Effector CD8-positive, alpha-beta T cell (primary cell): Measurements from ENCODE around the gene NOTCH2.
A peak's percentile ranks its signal among the peaks of the same experiment; 100 is the strongest.

Source experiments
- DNase-seq: peaks from one replicate; lab custom pipeline; 2025; lab: John Stamatoyannopoulos, UW

The NOTCH2 gene

DNA sequence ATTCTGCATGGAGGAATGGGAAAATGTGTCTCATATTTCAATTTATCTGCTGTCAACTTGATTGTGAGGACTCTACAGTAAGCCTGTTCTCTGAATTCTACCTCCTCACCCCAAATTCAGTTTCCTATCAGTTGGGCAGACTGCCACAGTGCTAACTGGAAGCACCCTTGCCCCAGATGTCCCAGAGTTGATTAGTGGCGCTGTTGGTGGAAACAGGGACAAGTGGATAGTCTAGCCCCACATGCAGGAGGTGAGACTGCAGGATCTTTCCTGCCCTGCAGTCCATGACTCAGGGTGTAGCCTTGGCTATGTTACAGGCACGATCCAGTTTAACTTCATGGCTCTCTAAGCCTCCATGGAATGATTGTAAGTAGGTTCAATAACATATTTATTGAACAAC is 195.3 kb downstream of the NOTCH2 start:
- DNase-seq = no peak

DNA sequence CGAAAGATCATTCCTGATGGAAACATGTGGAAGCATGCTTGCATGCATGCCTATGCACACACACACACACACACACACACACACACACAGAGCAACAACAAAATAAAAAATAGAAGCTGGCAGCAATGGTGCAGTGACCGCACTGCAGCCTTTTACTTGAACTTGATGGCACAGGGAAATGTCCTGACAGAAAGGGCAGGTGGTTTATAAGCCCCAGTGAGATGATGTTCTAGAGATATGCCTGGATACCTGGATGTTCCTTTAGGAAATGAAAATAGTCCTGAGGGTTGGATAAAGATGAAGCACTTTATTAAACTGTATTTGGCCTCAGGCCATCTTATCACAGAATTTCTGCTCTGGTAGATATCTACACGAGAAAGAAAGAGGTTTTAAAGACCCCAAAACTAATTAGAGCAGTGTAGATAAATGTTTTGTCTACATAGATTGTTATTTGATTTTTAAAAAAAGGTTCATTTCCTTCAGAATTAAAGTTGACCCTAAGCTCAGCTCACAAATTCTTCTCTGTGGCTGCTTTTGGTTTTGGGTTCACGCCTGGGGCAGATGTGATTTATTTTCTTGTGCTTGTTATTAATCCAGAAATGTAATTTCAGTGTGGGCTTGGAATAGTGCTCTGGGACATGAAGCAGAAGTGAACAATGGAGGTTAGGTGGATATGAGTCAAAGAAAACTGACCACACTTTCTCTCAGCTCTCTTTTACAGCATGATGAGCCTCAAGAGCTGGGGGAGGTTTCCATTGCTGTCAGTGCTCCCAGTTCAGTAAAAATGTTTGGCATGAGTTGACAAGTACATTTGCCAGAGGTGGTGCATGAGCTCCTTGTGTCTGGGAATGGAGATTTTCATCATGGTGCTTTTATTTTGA is 196.1 kb downstream of the NOTCH2 start:
- no peak for DNase-seq

DNA sequence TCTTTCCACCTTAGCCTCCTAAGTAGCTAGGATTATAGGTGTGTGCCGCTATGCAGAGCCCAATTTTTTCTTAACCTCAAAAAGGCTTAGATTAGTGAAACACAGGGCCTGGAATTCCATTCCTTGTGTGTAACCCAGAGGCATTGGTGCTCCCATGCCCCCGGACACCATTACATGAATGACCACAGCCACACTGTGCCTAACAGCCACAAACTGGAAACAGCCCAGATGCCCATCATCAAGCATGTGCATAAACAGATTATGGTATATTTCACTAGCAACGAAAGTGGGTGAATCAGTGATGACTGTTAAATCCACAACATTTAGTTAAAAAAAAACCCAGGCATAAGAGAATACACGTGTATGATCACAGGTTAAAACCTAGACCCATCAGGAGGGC is 197.6 kb downstream of the NOTCH2 start:
- DNase-seq = no peak

DNA sequence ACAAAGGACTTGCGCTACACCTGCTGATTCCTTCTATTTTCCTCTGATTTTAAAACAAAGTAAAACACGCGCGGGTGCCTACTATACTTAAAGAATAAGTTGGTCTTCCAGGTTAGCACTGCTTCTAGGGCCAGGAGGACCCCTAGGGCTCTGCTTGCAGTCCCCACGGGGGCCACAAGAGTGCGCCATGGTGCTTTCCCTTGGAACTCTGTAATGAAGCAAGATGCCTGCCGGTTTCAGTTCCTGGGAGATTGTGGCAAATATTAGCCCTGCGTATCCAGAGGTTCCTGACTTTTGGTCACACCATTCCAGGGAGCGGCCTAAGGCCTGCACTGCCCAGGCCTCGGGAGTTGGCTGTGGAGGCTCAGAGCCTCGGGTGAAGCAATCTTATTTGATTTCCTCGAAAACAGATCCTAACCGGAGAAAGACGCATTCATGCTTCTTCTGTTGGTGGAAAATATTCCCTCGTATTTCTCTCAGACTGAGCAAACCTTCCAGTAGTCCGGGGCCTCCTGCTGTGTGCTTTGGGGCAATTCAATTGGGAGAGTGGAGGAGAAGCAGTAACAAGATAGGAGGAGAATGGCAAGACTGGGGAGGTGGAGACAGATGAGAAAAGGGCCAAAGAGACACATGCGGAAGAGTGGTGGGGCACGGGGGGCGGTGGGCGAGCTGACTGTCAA is 198.4 kb downstream of the NOTCH2 start:
- DNase-seq = peak; percentile 51

DNA sequence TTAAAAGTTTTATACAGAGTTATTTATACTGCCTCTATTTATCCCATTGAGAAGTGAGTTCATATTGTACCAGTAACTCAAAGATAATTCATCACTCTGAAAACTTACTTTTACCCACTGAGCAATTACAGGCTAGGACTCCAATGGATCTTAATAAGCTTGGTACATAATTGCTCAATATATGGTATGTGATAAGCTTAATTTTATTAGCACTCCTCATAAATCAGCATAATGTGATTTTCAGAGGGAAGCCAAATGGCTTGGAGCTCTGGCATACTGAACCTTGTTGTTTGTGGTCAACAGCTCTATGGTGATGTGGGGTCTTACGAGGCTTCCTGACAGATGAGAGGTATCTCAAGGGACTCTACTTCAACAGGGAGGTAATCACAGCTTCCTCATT is 199.5 kb downstream of the NOTCH2 start:
- DNase-seq = no peak

DNA sequence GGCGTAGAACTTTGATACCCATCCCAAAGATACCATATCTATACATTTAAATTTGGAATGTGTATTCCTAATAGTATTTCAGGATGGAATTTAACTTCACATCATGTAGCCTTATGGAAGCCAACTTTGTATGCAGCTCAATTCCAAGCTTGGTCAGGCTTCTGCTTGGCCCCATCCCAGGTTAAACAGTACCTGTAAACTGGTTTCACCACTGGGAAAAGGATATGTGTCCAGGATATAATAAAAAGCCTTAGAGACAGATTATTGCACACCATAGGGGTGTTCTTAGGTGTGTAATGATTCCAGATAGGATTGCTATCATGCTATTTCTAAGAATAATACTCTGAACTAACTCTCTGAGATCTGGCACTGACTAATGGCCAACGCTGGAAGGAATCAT is 201.3 kb downstream of the NOTCH2 start:
- DNase-seq = no peak

DNA sequence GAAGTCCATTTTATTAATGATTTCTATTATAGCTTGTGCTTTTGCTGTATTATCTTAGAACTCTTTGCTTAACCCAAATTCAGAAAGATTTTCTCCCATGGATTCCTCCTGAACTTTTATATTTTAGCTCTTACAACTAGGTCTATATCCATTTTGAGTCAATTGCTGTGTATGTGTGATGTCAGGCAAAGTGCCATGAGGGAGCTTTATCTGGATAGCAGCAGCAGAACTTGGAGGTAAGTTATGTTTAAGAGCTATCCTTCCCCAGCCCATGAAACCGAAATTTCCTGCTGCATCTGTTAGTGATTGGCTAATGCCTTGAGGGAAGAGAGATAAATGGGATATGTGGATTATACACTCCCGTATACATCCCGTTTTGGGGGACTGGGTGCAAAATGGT is 203.0 kb downstream of the NOTCH2 start:
- no peak for DNase-seq

DNA sequence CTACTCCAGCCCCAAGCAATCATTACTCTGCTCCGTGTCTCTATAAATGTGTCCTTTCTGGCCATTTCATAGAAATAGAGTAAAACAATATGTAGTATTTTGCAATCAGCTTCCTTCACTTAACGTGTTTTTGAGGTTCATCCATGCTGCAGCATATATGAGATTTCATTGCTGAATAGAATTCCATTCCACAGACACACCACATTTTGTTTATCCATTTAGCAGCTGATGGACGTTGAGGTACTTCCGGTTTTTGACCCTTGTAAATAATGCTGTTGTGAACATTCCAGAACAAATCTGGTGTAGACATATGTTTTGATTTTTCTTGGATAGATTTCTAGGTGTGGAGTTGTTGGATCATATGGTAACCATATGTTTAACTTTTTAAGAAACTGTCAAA is 203.8 kb downstream of the NOTCH2 start:
- DNase-seq = no peak

DNA sequence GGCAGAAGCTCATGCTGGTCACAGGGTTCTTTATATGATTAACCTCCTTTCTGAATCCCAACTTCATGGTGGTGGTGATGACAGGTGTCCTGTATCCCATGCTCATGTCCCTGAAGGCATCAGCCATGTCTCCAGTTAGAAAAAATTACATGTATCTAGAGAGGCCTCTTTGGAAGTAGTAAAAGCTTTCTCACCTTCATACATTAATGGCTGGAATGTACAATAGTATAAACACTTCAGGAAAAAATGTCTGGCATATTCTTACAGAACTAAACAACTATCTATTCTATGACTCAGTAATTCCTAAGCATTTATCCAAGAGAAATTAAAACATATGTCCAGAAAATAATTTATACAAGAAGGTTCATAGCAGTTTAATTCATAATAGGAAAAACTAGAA is 207.2 kb downstream of the NOTCH2 start:
- DNase-seq = no peak
